Measurements from ENCODE around the gene MAP3K10. TPM values are rescaled to one million over a fixed set of nuclear protein-coding genes. Genes with fewer than 3 reads are reported as not detected.

MAP3K10 gene
- polyA plus RNA-seq, 1 donor = 10.1 TPM

- Histone ChIP-seq H3K4me1 (ENCODE audit: control insufficient read depth, insufficient read depth, low read length) (peaks cover 17% of the 10 kb centered on the region), H3K4me3 (ENCODE audit: low read length) (no peak overlapping the region), H3K27me3 (ENCODE audit: control insufficient read depth, insufficient read depth, low read length) (no peaks in the 10 kb centered on the region), H3K27ac (ENCODE audit: low read length) (no peak overlapping the region), H3K9me3 (ENCODE audit: control insufficient read depth, low read depth, low read length) (no peaks in the 10 kb centered on the region), H3K36me3 (ENCODE audit: control insufficient read depth, insufficient read depth, low read length) (peaks cover 50% of the 10 kb centered on the region)
- DNase-seq = no peak
- WGBS (ENCODE audit: insufficient coverage, low lambda C conversion rate) = no CpG with 5 or more reads among the region's 11 CpGs
These were observed 58.6 kb downstream of the MAP3K10 start for GRCh38 chr19:40249781-40250180.

- no peak overlapping the region for H3K27ac ChIP-seq (ENCODE audit: low read length)
- no peak overlapping the region for H3K4me3 ChIP-seq (ENCODE audit: low read length)
- H3K9me3 ChIP-seq (ENCODE audit: control insufficient read depth, low read depth, low read length) = no peaks in the 10 kb centered on the region
- H3K27me3 ChIP-seq (ENCODE audit: control insufficient read depth, insufficient read depth, low read length) = no peaks in the 10 kb centered on the region
- H3K4me1 ChIP-seq (ENCODE audit: control insufficient read depth, insufficient read depth, low read length) = peaks cover 20% of the 10 kb centered on the region
- no peak for DNase-seq
- H3K36me3 ChIP-seq (ENCODE audit: control insufficient read depth, insufficient read depth, low read length) = peaks cover 59% of the 10 kb centered on the region
These were observed 60.0 kb downstream of the MAP3K10 start for GRCh38 chr19:40251244-40251643.

- no peak overlapping the region for H3K27ac ChIP-seq (ENCODE audit: low read length)
- no peaks in the 10 kb centered on the region for H3K9me3 ChIP-seq (ENCODE audit: control insufficient read depth, low read depth, low read length)
- WGBS (ENCODE audit: insufficient coverage, low lambda C conversion rate) = no CpG with 5 or more reads among the region's 4 CpGs
- DNase-seq = no peak
- no peak overlapping the region for H3K4me3 ChIP-seq (ENCODE audit: low read length)
- peaks cover 20% of the 10 kb centered on the region for H3K4me1 ChIP-seq (ENCODE audit: control insufficient read depth, insufficient read depth, low read length)
- H3K36me3 ChIP-seq (ENCODE audit: control insufficient read depth, insufficient read depth, low read length) = peaks cover 65% of the 10 kb centered on the region
- H3K27me3 ChIP-seq (ENCODE audit: control insufficient read depth, insufficient read depth, low read length) = no peaks in the 10 kb centered on the region
These were observed 60.8 kb downstream of the MAP3K10 start for GRCh38 chr19:40251991-40252390.

DNA sequence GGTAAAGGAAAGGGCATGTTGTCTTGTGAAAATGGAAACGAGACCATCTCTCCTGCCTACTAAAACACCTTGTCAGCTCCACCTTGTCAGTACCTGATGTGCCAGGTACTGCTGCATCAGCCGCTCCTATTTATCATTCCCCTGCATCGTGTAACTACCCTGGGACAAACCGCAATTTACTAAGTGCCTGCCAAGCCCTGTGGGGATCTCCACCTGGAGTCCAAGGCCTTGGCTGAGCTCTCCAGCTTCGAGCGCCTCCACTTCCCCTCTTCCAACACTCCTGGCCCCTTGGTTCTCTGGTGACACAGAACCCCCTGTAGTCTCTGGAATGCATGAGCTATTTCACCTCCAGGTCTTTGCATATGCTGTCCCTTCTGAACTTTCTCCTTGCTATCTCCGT lies 61.2 kb downstream of the MAP3K10 start:
- no peak overlapping the region for H3K27ac ChIP-seq (ENCODE audit: low read length)

GRCh38 chr19:40253611-40254092 lies 62.4 kb downstream of the MAP3K10 start:
- Histone ChIP-seq H3K9me3 (ENCODE audit: control insufficient read depth, low read depth, low read length) (no peaks in the 10 kb centered on the region), H3K4me1 (ENCODE audit: control insufficient read depth, insufficient read depth, low read length) (peaks cover 20% of the 10 kb centered on the region), H3K27me3 (ENCODE audit: control insufficient read depth, insufficient read depth, low read length) (no peaks in the 10 kb centered on the region), H3K36me3 (ENCODE audit: control insufficient read depth, insufficient read depth, low read length) (peaks cover 60% of the 10 kb centered on the region), H3K27ac (ENCODE audit: low read length) (peak overlapping the region; percentile 33), H3K4me3 (ENCODE audit: low read length) (no peak overlapping the region)
- peak in 1 of 2 donors; percentile 50 for DNase-seq
- WGBS (ENCODE audit: insufficient coverage, low lambda C conversion rate) = 0% methylated on average over 2 of the region's 8 CpGs

More for the DNA sequence above, 61.2 kb downstream of the MAP3K10 start:
- Histone ChIP-seq H3K4me1 (ENCODE audit: control insufficient read depth, insufficient read depth, low read length) (peaks cover 20% of the 10 kb centered on the region), H3K9me3 (ENCODE audit: control insufficient read depth, low read depth, low read length) (no peaks in the 10 kb centered on the region), H3K36me3 (ENCODE audit: control insufficient read depth, insufficient read depth, low read length) (peaks cover 66% of the 10 kb centered on the region), H3K4me3 (ENCODE audit: low read length) (no peak overlapping the region), H3K27me3 (ENCODE audit: control insufficient read depth, insufficient read depth, low read length) (no peaks in the 10 kb centered on the region)
- no peak for DNase-seq
- WGBS (ENCODE audit: insufficient coverage, low lambda C conversion rate) = no CpG with 5 or more reads among the region's 7 CpGs

- no CpG with 5 or more reads among the region's 16 CpGs for WGBS (ENCODE audit: insufficient coverage, low lambda C conversion rate)
- peaks cover 51% of the 10 kb centered on the region for H3K36me3 ChIP-seq (ENCODE audit: control insufficient read depth, insufficient read depth, low read length)
- no peak overlapping the region for H3K4me3 ChIP-seq (ENCODE audit: low read length)
- H3K27me3 ChIP-seq (ENCODE audit: control insufficient read depth, insufficient read depth, low read length) = no peaks in the 10 kb centered on the region
- DNase-seq = peak; percentile 37 to 70
- peaks cover 20% of the 10 kb centered on the region for H3K4me1 ChIP-seq (ENCODE audit: control insufficient read depth, insufficient read depth, low read length)
- H3K27ac ChIP-seq (ENCODE audit: low read length) = peak overlapping the region; percentile 11
- no peaks in the 10 kb centered on the region for H3K9me3 ChIP-seq (ENCODE audit: control insufficient read depth, low read depth, low read length)
These were observed 63.6 kb downstream of the MAP3K10 start for GRCh38 chr19:40254714-40255418.

GRCh38 chr19:40255619-40256166 lies 64.5 kb downstream of the MAP3K10 start:
- H3K36me3 ChIP-seq (ENCODE audit: control insufficient read depth, insufficient read depth, low read length) = peaks cover 45% of the 10 kb centered on the region
- no peaks in the 10 kb centered on the region for H3K27me3 ChIP-seq (ENCODE audit: control insufficient read depth, insufficient read depth, low read length)
- peak in 1 of 2 donors; percentile 32 for DNase-seq
- WGBS (ENCODE audit: insufficient coverage, low lambda C conversion rate) = 80% methylated on average over 2 of the region's 3 CpGs
- H3K4me1 ChIP-seq (ENCODE audit: control insufficient read depth, insufficient read depth, low read length) = peaks cover 20% of the 10 kb centered on the region
- H3K27ac ChIP-seq (ENCODE audit: low read length) = no peak overlapping the region
- no peak overlapping the region for H3K4me3 ChIP-seq (ENCODE audit: low read length)
- H3K9me3 ChIP-seq (ENCODE audit: control insufficient read depth, low read depth, low read length) = no peaks in the 10 kb centered on the region

GRCh38 chr19:40256512-40256911 lies 65.3 kb downstream of the MAP3K10 start:
- Histone ChIP-seq H3K9me3 (ENCODE audit: control insufficient read depth, low read depth, low read length) (no peaks in the 10 kb centered on the region), H3K36me3 (ENCODE audit: control insufficient read depth, insufficient read depth, low read length) (peaks cover 42% of the 10 kb centered on the region), H3K27ac (ENCODE audit: low read length) (no peak overlapping the region), H3K27me3 (ENCODE audit: control insufficient read depth, insufficient read depth, low read length) (no peaks in the 10 kb centered on the region), H3K4me3 (ENCODE audit: low read length) (no peak overlapping the region), H3K4me1 (ENCODE audit: control insufficient read depth, insufficient read depth, low read length) (peaks cover 20% of the 10 kb centered on the region)
- DNase-seq = no peak
- no CpG with 5 or more reads among the region's 8 CpGs for WGBS (ENCODE audit: insufficient coverage, low lambda C conversion rate)

- H3K27ac ChIP-seq (ENCODE audit: low read length) = no peak overlapping the region
- no peak for DNase-seq
These were observed 65.9 kb downstream of the MAP3K10 start for GRCh38 chr19:40257096-40257517.

DNA sequence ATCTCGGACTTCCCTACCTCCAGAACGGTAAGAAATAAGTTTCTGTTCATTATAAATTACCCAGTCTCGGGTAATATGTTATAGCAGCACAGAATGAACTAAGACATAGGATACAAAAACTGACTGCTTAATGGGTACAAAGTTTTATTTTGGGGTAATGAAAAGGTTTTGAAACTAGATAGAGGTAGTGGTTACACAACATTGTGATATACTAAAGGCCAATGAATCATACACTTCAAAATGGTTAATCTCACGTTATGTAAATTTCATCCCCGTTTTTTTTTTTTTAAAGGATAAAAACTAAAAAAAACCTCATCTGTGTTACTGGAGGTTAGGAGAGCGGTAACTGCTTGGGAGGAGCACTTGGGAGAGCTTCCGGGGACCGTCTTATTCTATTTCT lies 70.4 kb downstream of the MAP3K10 start:
- no peak for DNase-seq
- Histone ChIP-seq H3K4me1 (ENCODE audit: control insufficient read depth, insufficient read depth, low read length) (no peaks in the 10 kb centered on the region), H3K4me3 (ENCODE audit: low read length) (no peak overlapping the region), H3K27me3 (ENCODE audit: control insufficient read depth, insufficient read depth, low read length) (no peaks in the 10 kb centered on the region), H3K36me3 (ENCODE audit: control insufficient read depth, insufficient read depth, low read length) (peaks cover 38% of the 10 kb centered on the region), H3K27ac (ENCODE audit: low read length) (no peak overlapping the region), H3K9me3 (ENCODE audit: control insufficient read depth, low read depth, low read length) (no peaks in the 10 kb centered on the region)
- no CpG with 5 or more reads among the region's 8 CpGs for WGBS (ENCODE audit: insufficient coverage, low lambda C conversion rate)

More at GRCh38 chr19:40257096-40257517, 65.9 kb downstream of the MAP3K10 start:
- Histone ChIP-seq H3K9me3 (ENCODE audit: control insufficient read depth, low read depth, low read length) (no peaks in the 10 kb centered on the region), H3K36me3 (ENCODE audit: control insufficient read depth, insufficient read depth, low read length) (peaks cover 40% of the 10 kb centered on the region), H3K4me1 (ENCODE audit: control insufficient read depth, insufficient read depth, low read length) (peaks cover 19% of the 10 kb centered on the region), H3K4me3 (ENCODE audit: low read length) (no peak overlapping the region), H3K27me3 (ENCODE audit: control insufficient read depth, insufficient read depth, low read length) (no peaks in the 10 kb centered on the region)
- no CpG with 5 or more reads among the region's 9 CpGs for WGBS (ENCODE audit: insufficient coverage, low lambda C conversion rate)

Data from large intestine (tissue), 3 donors.